Measurements from ENCODE around the gene KIAA1755. TPM values are rescaled to one million over a fixed set of nuclear protein-coding genes. Genes with fewer than 3 reads are reported as not detected.

KIAA1755 gene
- total RNA-seq, 1 experiment from 2014 or later = 0.17 TPM

GRCh38 chr20:38171675-38172043 is 88.9 kb downstream of the KIAA1755 start:
- Mint-ChIP-seq H3K9me3 (no peaks in the 10 kb centered on the region), H3K4me1 (peaks cover 8 to 14% of the 10 kb centered on the region in 2 experiments; a peak in 3 of 4 replicates), H3K27me3 (ENCODE audit: low read depth) (no peaks in the 10 kb centered on the region), H3K27ac (no peak overlapping the region), H3K36me3 (ENCODE audit: insufficient read depth in 1 of 3, low read depth in 3 of 3) (no peaks in the 10 kb centered on the region), H3K4me3 (no peak overlapping the region)
- Histone ChIP-seq H2AFZ (ENCODE audit: low read length) (no peak overlapping the region), H4K5ac (ENCODE audit: insufficient read length, low read depth, low read length) (no peak overlapping the region), H3K79me2 (ENCODE audit: insufficient read depth, low read length) (no peaks in the 10 kb centered on the region), H3K23ac (ENCODE audit: insufficient read length, low read depth, low read length) (no peak overlapping the region), H3K23me2 (ENCODE audit: insufficient read length, low read depth, low read length, poor library complexity, severe bottlenecking) (no peaks in the 10 kb centered on the region), H3K79me1 (ENCODE audit: insufficient read depth, low read depth, low read length, poor library complexity, severe bottlenecking) (no peaks in the 10 kb centered on the region), H3K4me1 (ENCODE audit: insufficient read depth, low read length) (no peaks in the 10 kb centered on the region), H3K4ac (ENCODE audit: low read depth, low read length) (no peak overlapping the region), H2BK15ac (ENCODE audit: low read depth, low read length) (no peak overlapping the region), H3K27me3 (ENCODE audit: insufficient read depth, low read length) (no peaks in the 10 kb centered on the region), H3K18ac (ENCODE audit: insufficient read length, low read depth, low read length) (no peak overlapping the region), H2BK12ac (ENCODE audit: insufficient read length, low read depth, low read length) (no peak overlapping the region), H2AK5ac (ENCODE audit: insufficient read length, low read length) (no peak overlapping the region), H2BK20ac (ENCODE audit: low read depth, low read length, poor library complexity, severe bottlenecking) (no peak overlapping the region), H3K4me2 (ENCODE audit: insufficient read depth, insufficient read length, low read length) (no peak overlapping the region), H4K20me1 (ENCODE audit: control insufficient read depth, insufficient read depth, insufficient read length) (no peaks in the 10 kb centered on the region), H3K27ac (ENCODE audit: insufficient read length, low read depth, low read length) (no peak overlapping the region), H2BK120ac (ENCODE audit: low read depth, low read length, poor library complexity, severe bottlenecking) (no peak overlapping the region), H3K9me3 (ENCODE audit: control insufficient read depth, low read depth, low read length) (no peaks in the 10 kb centered on the region), H4K8ac (replicated peaks; ENCODE audit: insufficient read length, low read depth, low read length) (no peak overlapping the region), H4K91ac (ENCODE audit: insufficient read length, low read depth, low read length) (no peak overlapping the region), H3T11ph (ENCODE audit: low read length) (no peak overlapping the region), H3K56ac (ENCODE audit: insufficient read length, low read depth, low read length) (no peak overlapping the region), H2BK5ac (ENCODE audit: insufficient read length, low read length) (no peak overlapping the region), H3K9ac (ENCODE audit: extremely low read depth, insufficient read length, low read length) (no peak overlapping the region), H3K14ac (ENCODE audit: insufficient read depth, low read length) (no peak overlapping the region)
- TF ChIP-seq, protein P1, sequence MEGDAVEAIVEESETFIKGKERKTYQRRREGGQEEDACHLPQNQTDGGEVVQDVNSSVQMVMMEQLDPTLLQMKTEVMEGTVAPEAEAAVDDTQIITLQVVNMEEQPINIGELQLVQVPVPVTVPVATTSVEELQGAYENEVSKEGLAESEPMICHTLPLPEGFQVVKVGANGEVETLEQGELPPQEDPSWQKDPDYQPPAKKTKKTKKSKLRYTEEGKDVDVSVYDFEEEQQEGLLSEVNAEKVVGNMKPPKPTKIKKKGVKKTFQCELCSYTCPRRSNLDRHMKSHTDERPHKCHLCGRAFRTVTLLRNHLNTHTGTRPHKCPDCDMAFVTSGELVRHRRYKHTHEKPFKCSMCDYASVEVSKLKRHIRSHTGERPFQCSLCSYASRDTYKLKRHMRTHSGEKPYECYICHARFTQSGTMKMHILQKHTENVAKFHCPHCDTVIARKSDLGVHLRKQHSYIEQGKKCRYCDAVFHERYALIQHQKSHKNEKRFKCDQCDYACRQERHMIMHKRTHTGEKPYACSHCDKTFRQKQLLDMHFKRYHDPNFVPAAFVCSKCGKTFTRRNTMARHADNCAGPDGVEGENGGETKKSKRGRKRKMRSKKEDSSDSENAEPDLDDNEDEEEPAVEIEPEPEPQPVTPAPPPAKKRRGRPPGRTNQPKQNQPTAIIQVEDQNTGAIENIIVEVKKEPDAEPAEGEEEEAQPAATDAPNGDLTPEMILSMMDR (conservative IDR thresholded peaks at IDR 0.05) = no peak
- WGBS (ENCODE audit: extremely low coverage, insufficient read length, low lambda C conversion rate) = no CpG with 5 or more reads among the region's 4 CpGs
- no peak for DNase-seq

Data from H9 (cell line).